GM19395 (cell line): ENCODE measurements around the gene AFAP1.

Experiments used
- ATAC-seq: cut with Tn5 transposase; IDR thresholded peaks from one replicate; pipeline ENCODE4 v1.9.1; 2021; ENCODE audit warnings: mild to moderate bottlenecking, moderate library complexity; ENCODE audit not compliant: unreplicated experiment

The AFAP1 gene

DNA sequence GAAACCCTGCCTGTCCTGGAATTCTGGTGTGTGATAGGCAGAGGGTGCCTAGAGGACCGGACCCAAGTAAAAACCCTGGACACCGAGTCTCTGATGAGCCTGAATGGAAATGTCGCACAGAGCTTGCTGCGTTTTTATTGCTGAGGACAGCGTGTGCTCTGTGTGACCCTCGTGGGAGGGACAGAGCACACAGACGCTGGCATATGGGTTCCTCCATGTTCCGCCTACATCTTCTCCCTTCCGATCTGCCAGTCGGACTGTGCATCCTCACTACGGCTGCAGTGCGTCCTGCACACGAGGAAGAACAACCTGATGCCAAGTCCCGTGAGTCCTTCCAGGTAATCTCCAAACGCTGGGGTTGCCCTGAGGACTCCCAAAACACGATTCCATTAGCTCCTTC is 68.3 kb downstream of the AFAP1 start:
- ATAC-seq = no peak

DNA sequence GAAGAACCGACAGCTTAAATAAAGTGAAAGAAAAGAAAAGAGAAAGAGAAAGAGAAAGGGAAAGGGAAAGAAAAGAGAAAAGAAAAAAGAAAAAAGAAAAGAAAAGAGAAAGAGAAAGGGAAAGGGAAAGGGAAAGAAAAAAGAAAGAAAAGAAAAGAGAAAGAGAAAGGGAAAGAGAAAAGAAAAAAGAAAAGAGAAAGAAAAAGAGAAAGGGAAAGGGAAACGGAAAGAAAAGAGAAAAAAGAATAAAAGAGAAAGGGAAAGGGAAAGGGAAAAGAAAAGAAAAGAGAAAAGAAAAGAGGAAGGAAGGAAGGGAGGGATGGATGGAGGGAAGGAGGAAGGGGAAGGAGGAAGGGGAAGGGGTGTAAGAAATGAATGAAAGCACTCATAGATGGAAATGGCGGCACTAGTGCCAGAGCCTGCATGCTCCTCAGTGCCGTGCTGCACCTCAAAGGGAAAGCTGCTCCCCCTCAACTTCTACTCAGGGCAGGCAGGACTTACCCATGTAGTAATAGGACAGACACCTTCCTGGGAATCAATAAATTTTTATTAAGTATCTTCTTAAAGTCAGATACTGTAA is 70.7 kb downstream of the AFAP1 start:
- no peak for ATAC-seq

- ATAC-seq = no peak
Measured at GRCh38 chr4:7868436-7868775, 71.3 kb downstream of the AFAP1 start.

GRCh38 chr4:7867701-7868435 is 71.8 kb downstream of the AFAP1 start:
- ATAC-seq = no peak

DNA sequence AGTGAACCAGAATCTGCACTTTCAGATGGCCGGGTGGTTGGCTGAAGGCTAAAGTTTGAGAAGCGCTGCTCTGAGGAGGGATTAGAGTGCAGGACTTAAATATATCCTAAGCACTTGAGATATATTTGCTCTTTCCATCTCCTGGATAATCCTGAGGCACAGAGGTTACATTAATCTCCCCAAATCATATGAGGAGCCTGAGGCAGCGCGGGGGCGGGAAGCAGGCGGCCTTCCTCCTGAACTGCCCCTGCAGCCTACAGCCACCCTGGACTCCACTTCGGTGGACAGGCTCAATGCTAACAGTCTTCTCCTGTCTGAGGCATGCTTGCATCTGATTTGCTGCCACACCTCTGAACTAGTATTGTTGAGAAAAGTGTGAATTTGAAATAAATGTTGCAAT is 72.5 kb downstream of the AFAP1 start:
- no peak for ATAC-seq

GRCh38 chr4:7865533-7865932 is 74.1 kb downstream of the AFAP1 start:
- no peak for ATAC-seq

DNA sequence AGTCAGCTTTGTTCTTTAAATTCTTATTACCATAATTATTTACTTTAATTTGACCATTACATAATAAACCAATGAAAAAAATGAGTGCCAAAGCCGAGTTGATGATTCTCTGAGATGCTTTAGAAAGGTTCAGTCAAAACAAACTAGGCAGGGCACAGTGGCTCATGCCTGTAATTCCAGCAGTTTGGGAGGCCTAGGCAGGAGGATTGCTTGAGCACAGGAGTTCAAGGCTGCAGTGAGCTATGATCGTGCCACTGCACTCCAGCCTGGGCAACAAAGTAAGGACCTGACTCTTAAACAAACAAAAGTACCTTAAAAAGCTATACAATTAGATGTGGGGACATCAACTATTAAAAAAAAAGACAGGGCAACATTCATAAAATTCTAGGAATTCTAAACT is 75.0 kb downstream of the AFAP1 start:
- ATAC-seq = no peak

DNA sequence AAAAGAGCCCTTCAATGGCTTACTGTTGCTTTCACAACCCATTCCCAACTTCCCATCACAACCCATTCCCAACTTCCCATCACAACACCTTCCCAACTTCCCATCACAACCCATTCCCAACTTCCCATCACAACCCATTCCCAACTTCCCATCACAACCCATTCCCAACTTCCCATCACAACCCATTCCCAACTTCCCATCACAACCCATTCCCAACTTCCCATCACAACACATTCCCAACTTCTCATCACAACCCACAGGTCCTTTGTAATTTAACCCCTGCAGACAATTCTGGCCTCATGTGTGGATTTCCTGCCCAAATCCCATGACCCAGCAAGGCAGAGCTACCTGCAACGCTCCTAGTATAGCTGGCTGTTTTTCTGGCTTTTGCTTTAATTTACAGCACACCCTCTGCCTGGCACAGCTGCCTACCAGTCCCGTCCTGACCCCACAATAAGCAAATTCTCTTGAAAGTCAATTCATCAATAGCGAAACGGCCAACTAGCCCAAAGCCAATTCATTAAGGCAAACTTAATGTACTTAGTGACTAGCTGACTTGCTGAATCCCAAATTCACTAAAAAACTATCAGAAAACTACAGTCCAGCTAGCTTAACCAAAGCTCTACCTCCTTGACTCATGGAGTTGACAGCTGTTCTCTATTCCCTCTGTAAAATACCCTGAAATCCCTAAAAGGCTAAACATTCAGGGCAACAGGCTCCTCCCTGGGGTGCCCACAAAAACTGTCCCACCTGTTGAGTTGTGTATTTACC is 75.6 kb downstream of the AFAP1 start:
- no peak for ATAC-seq

GRCh38 chr4:7862561-7863192 is 77.0 kb downstream of the AFAP1 start:
- no peak for ATAC-seq

- ATAC-seq = no peak
Measured at GRCh38 chr4:7861440-7861881, 78.2 kb downstream of the AFAP1 start.

DNA sequence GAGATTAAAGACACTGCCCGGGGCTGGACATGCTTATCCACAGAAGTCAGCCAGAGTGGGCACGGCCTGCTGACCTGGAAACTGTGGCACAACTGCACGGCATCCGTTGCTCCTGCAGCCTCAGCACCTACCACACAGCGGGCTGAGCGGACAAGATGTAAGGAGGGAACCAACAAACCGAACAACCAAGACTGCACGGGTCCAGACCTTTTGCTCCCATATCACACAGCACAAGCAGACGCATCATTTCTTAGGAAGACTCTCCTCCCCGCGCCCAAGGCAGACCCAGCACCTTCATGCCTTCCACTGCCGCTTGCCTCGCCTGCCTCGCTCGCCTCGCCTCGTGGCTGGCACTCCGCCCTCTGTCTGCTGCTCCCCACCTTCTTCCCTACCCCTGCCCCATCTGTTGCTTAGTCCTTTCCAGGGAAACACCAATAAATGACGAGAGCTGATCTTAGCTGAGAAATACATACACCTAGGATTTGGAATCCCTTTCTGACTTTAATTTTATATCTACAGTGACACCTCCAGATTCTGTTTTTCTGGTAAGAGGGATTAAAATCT is 79.0 kb downstream of the AFAP1 start:
- ATAC-seq = no peak

GRCh38 chr4:7859326-7859725 is 80.3 kb downstream of the AFAP1 start:
- no peak for ATAC-seq

DNA sequence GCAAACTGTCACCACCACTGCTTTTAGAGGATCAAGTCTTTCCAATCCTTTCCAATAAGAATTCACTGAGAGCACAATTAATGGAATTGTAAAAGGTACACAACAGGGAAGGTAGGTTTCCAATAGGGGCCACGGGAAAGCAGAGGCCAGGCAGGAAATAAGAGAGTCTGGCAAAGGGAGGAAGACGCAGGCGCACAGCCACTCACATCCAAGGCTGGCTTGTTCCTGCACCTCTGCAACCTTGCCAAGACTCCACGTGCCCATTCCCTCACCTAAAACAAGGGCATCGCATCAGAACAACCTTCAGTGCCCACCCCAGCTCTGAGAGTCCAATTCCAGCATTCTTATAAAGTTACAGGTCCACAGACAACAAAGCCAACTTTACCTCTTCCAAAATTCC is 81.2 kb downstream of the AFAP1 start:
- ATAC-seq = no peak

DNA sequence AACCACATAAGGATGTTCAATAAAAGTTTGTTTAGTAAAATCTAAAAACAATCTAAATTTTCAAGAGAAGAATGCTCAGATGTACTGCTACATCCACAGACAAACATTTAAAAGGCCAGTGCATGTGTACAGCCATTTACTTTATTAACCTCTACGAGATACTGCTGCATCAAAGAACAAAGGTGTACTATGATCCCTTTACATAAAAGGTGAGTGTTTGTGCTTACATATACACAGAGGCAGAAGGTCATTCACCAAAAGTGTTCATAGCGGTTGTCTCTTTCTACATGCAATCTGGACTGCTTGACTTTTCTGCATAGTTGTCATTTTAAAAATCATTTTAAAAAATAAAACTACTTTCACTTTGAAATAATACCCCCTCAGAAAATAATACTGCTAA is 81.7 kb downstream of the AFAP1 start:
- no peak for ATAC-seq

- ATAC-seq = no peak
Measured at GRCh38 chr4:7857238-7857701, 82.4 kb downstream of the AFAP1 start.

DNA sequence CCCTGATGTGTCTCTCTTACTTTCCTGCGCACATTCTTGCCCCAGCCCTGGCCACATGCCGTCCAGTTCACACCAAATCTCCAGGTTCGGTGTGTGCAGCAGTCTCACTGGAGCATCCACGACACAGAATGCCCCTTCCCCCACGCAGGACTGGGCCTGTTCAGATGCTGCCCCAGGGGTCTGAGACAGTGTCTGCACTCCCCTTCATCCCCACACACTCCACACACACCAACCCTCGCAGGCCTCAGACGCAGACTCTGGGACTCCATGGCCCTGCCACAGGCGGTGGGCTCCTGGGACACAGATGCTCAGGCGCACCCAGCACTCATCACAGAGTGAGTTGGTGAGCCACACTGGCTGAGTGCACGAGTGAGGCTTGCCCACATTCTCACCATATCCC is 83.9 kb downstream of the AFAP1 start:
- no peak for ATAC-seq

DNA sequence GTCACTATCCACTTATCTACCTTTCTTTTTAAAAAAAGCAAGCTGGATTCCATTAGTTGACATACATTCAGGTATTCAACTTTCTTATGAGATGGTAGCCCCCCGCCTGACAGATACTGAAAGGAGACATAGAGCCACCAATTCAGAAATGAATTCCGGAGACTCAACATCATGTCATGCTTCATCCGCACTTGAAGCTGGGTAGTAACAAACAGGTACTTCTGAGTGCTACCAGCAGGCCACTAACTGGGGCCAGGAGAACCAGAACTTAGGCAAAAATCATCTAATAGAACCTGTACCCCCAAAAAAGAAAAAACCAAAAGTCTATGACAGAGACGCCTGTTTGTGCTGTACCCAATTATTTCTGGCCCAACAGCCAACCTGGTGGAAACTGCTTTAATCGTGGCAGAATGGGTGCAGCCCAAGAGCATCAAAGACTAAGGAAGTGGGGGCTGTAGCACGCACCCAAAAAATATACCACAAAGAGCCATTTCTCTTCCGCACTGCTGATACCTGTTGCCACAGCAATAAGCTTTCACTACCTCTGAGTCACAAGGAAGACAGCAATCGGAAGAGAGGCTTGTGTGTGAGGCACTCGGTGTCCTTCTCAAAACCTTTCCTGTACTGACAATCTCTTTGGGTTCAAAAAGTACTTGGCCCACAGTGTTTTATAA is 84.8 kb downstream of the AFAP1 start:
- ATAC-seq = no peak

GRCh38 chr4:7854216-7854615 is 85.4 kb downstream of the AFAP1 start:
- ATAC-seq = no peak

DNA sequence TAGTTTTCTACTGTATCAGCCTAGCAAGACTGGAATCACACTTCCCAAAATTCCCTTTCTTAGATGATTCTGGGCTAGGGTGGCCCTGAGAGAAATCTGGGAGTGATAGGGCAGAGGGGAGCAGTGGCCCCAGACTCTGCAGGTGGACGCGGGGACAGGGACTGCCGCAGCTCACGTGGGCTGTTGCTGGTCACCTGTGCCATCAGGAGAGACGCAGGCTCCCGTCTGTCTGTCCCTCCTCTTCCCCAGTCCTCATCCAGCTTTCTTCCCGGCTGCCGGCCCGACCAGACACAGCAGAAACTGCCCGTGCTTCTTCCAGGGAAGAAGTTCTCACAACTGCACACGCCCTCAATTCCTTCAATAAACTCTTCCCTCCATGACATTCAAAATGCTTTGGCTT is 86.4 kb downstream of the AFAP1 start:
- no peak for ATAC-seq

- no peak for ATAC-seq
Measured at GRCh38 chr4:7852568-7853185, 87.0 kb downstream of the AFAP1 start.
